ENCODE measurements around the gene SLC6A5. TPM values are rescaled to one million over a fixed set of nuclear protein-coding genes. Genes with fewer than 3 reads are reported as not detected.

The SLC6A5 gene
- total RNA-seq, 1 experiment from 2014 or later = not detected

DNA sequence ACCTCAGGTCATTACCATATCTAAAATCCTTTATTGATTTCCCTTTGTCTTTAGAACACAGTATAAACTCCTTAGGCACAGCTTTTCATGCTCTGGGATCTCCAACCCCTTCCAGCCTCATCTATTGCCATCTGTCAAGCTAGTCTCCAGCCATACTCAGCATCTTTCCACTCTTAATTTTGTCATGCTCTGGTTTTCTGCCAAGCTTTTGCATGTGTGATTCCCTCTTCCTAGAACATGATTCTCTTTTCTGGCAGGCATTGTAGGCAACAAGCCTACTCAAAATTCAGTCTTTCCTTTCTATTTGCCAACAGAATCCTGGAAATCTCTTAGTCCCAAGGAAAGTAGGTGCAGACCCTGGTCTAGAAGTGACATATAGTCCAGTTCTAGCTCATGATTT is 35.5 kb upstream of the SLC6A5 start:
- Histone ChIP-seq H3K27me3 (ENCODE audit: insufficient read depth, low read length) (peaks cover 46% of the 10 kb centered on the region), H3K27ac (ENCODE audit: low read depth, low read length) (no peak overlapping the region), H3K79me2 (ENCODE audit: insufficient read depth, low read length) (no peaks in the 10 kb centered on the region), H3K36me3 (ENCODE audit: control insufficient read depth in 1 of 2, insufficient read depth in 2 of 2, low read length in 2 of 2) (no peaks in the 10 kb centered on the region), H2AFZ (ENCODE audit: low read depth, low read length, poor library complexity, severe bottlenecking) (no peak overlapping the region), H3K4me2 (ENCODE audit: low read length) (no peak overlapping the region), H3K9me3 (ENCODE audit: control insufficient read depth in 1 of 2, insufficient read depth in 1 of 2, low read depth in 1 of 2, low read length in 2 of 2) (no peaks in the 10 kb centered on the region), H3K4me3 (replicated peaks in 1 of 2; ENCODE audit: low read depth in 1 of 2, low read length in 2 of 2) (no peak overlapping the region), H3K9ac (ENCODE audit: low read length) (no peak overlapping the region), H4K20me1 (ENCODE audit: insufficient read depth) (no peaks in the 10 kb centered on the region), H3K4me1 (ENCODE audit: control insufficient read depth in 1 of 2, insufficient read depth in 2 of 2, low read length in 2 of 2) (no peaks in the 10 kb centered on the region), H3K9me2 (ENCODE audit: insufficient read depth) (no peaks in the 10 kb centered on the region)
- ATAC-seq (no peak), DNase-seq (ENCODE audit: low read depth, low spot score) (no peak)
- CTCF ChIA-PET = no interaction called here
- intact Hi-C loops (cut with micrococcal nuclease) = no loop called here
- no TSS peak for BruUV-seq (replicated peaks)
- TF ChIP-seq, protein P1, sequence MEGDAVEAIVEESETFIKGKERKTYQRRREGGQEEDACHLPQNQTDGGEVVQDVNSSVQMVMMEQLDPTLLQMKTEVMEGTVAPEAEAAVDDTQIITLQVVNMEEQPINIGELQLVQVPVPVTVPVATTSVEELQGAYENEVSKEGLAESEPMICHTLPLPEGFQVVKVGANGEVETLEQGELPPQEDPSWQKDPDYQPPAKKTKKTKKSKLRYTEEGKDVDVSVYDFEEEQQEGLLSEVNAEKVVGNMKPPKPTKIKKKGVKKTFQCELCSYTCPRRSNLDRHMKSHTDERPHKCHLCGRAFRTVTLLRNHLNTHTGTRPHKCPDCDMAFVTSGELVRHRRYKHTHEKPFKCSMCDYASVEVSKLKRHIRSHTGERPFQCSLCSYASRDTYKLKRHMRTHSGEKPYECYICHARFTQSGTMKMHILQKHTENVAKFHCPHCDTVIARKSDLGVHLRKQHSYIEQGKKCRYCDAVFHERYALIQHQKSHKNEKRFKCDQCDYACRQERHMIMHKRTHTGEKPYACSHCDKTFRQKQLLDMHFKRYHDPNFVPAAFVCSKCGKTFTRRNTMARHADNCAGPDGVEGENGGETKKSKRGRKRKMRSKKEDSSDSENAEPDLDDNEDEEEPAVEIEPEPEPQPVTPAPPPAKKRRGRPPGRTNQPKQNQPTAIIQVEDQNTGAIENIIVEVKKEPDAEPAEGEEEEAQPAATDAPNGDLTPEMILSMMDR (IDR thresholded peaks at IDR 0.05 in 2 of 3, conservative IDR thresholded peaks at IDR 0.05 in 1 of 3; ENCODE audit: borderline replicate concordance in 1 of 3, insufficient read depth in 1 of 3, low read depth in 2 of 3, low read length in 2 of 3) = no peak
- TF ChIP-seq, protein P2, sequence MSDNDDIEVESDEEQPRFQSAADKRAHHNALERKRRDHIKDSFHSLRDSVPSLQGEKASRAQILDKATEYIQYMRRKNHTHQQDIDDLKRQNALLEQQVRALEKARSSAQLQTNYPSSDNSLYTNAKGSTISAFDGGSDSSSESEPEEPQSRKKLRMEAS (IDR thresholded peaks at IDR 0.05) = no peak
- TF ChIP-seq, protein P3, sequence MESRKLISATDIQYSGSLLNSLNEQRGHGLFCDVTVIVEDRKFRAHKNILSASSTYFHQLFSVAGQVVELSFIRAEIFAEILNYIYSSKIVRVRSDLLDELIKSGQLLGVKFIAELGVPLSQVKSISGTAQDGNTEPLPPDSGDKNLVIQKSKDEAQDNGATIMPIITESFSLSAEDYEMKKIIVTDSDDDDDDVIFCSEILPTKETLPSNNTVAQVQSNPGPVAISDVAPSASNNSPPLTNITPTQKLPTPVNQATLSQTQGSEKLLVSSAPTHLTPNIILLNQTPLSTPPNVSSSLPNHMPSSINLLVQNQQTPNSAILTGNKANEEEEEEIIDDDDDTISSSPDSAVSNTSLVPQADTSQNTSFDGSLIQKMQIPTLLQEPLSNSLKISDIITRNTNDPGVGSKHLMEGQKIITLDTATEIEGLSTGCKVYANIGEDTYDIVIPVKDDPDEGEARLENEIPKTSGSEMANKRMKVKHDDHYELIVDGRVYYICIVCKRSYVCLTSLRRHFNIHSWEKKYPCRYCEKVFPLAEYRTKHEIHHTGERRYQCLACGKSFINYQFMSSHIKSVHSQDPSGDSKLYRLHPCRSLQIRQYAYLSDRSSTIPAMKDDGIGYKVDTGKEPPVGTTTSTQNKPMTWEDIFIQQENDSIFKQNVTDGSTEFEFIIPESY (IDR thresholded peaks at IDR 0.05; ENCODE audit: extremely low read depth, insufficient replicate concordance, low read length) = no peak
- no peak for TF ChIP-seq SIN3A (IDR thresholded peaks at IDR 0.05; ENCODE audit: low read depth)
- POLR2A ChIA-PET = no interaction called here
- RAD21 ChIA-PET (ENCODE audit: low non-redundant PET in 1 of 2, low total read pairs in 2 of 2, uncharacterized antibody in 2 of 2, unreplicated experiment in 2 of 2) = interaction anchor here in 1 of 2 experiments (0.7 kb wide), 1 partner anchor 71 kb away, joined by 3 read pairs; no protein-coding TSS in a partner anchor

All from HCT116 (cell line).